A172 (cell line): Measurements from ENCODE around the gene FCHSD2. TPM values are rescaled to one million over a fixed set of nuclear protein-coding genes. Genes with fewer than 3 reads are reported as not detected.
"Not testable (repeated sequence)": the region's sequence is repeated elsewhere in the genome, so short reads cannot be mapped to it uniquely, and the experiment has no call there.

Experiments
- DNase-seq: peaks from one replicate; pipeline ENCODE4 v3.0.0-alpha.2; 2015; ENCODE audit warnings: low spot score
- total RNA-seq: library from RNA; depleted of rRNA; stranded (reverse); fragments of >200 nt; shearing (Covaris generic); gene quantifications from 2 replicates; pipeline ENCODE4 v1.2.3, GENCODE V29; 2014

Gene FCHSD2
- total RNA-seq, 1 experiment from 2014 or later = 8.7 TPM

DNA sequence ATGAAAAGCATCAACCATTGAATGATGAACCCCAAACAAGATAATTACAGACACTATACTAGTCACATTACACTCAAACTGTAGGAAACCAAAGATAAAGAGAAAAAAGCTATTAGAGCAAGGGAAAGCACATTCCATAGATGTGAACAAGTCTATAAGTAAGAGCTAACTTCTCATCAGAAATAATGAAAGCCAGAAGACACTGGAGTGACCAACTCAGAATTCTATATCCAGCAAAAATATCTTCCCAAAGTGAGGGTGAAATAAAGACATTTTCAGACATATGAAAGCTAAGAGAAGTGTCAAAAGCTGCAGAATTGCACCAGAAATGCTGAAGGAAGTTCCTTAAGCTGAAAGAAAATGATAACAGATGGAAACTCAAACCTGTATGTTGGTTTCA, 17.3 kb downstream of the FCHSD2 start:
- DNase-seq = no peak

DNA sequence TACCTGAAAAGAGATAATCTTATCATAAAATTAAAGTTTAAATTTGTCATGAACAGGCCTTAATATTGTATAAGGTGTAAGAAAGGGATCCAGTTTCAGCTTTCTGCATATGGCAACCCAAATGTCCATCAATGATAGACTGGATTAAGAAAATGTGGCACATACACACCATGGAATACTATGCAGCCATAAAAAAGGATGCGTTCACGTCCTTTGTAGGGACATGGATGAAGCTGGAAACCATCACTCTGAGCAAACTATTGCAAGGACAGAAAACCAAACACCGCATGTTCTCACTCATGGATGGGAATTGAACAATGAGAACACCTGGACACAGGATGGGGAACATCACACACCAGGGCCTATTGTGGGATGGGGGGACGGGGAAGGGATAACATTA, 18.2 kb downstream of the FCHSD2 start:
- DNase-seq = not testable (repeated sequence)

DNA sequence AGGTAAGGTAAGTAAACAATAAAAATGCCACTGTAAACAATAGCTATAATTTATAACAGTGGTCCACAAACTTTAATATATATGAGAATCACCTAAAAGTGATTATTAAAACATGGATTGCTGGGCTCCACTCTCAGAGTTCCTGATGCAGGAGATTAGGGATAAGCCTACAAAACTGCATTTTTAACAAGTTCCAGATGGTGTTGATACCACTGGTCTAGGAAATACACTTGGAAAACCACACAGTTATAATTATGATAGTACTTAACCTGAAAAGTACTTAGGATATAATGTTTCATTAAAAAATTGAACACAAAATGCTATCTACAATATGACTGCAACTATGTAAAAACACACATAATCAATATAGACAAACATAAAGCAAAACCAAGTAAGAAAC, 20.4 kb downstream of the FCHSD2 start:
- no peak for DNase-seq

DNA sequence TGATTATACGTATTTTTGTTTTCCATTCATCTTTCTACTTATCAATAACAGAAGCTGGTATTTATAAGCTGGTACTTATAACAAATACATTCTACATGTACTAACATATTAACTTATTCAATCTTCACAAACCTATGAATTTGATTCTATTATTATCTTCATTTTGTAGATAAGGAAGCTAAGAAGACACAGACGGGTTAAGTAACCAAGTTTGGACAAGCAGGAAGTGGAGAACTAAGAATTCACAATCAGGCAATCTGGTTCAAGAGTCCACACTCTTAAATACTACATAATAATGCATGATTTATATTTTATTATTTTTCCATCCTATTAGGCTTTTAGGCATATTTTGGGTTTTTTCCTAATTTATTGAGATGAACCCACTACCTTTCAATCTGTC, 25.0 kb downstream of the FCHSD2 start:
- DNase-seq = no peak

DNA sequence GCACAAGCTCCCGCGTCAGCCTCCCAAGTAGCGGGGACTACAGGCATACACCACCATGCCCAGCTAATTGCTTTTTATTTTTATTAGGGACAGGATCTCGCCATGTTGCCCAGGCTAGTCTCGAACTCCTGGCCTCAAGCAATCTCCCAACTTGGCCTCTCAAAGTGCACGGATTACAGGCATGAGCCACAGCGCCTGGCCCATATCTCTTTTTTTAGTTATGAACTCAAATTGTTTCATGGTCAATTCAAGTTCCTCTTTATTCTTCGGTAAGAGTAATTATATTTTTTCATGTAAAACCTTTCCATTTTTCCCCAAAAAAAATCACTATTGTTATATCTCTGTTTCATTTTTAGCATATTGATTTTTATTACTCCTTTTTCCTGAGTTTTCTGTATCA, 25.5 kb downstream of the FCHSD2 start:
- no peak for DNase-seq

DNA sequence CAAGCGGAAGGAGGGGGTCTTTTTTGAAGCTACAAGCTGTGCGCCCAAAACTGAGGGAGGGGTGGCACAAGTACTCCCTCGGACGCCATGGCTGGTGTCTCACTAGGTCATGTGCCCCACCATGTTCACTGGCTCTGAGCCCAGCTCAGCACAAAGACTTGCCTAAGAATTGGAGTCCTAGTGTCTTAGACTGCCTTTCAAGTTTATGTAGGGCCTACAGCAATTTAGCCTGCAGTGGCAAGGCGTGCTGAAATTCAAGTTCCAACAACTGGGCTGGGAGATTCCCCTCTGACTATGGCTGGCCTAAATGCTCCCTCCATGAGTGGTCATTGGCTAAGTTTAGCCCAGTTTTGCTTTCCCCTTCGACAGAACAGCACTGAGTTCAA, 27.3 kb downstream of the FCHSD2 start:
- DNase-seq = no peak

DNA sequence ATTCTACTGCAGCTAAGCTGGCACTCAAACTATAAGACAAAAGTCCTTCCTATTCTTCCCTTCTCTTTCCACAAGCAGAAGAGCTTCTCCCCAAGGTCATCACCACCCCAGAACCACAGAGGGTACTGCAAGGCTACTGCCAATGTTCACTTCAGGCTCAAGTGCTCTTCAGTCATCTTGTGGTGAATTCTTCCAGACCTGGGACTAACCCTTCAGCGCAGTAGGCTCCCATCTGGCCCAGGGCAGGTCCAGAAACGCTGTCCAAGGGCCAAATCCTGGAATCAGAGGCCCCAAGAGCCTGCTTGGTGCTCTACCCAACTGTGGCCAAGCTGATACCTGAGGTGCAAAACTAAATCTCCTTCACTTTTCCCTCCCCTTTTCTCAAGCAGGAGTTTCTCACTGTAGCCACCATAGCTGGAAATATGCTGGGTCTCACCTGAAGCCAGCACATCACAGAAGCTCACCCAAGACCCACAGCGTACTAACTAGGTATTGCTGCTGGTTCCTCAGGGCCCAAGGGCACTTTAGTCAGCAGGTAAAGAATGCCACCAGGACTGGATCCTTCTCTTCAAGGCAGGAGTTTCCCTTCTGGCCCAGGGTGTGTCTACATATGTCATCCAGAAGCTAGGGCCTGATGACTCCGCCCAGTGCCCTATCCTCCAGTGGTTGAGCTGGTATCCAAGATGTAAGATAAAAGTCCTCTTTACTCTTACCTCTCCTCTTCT, 27.8 kb downstream of the FCHSD2 start:
- no peak for DNase-seq

DNA sequence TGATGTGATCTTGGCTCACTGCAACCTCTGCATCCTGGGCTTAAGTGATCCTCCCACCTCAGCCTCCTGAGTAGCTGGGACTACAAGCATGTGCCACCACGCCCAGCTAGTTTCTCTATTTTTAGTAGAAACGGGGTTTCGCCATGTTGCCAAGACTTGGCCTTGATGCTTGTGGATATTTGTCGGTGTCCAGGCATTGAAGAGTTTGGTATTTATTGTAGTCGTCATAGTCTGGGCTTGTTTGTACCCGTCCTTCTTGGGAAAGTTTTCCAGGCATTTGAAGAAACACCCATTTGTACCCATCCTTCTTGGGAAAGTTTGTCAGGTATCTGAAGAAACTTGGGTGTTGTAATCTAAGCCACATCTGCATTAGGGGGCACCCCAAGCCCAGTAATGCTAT, 28.7 kb downstream of the FCHSD2 start:
- no peak for DNase-seq

DNA sequence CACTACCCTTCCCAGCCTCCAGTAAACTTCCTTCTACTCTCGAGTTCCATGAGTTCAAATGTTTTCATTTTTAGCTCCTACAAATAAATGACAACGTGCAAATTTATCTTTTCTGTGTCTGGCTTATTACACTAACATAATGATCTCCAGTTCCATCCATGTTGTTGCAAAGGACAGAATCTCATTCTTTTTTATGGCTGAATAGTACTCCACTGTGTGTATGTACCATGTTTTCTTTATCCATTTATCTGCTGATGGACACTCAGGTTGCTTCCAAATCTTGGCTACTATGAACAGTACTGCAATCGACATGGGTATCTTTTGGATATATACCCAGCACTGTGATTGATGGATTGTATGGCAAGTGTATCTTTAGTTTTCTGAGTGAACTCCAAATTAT, 34.5 kb downstream of the FCHSD2 start:
- no peak for DNase-seq

DNA sequence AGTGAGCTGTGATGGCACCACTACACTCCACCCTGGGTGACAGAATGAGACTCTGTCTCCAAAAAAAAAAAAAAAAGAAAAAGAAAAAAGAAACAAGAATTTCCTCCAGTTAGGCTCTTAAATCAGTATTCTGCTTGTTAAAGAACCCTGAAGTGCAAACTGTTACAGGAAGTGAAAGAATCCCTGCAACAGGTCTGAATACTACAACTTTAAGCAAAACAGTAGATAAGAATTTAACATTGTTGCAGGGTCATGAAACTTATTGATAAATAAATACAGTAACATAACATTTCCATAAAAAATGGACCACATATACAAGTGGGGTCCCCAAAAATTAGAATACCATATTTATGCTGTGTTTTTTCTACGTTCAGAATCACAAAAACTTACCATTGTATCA, 35.8 kb downstream of the FCHSD2 start:
- DNase-seq = no peak

DNA sequence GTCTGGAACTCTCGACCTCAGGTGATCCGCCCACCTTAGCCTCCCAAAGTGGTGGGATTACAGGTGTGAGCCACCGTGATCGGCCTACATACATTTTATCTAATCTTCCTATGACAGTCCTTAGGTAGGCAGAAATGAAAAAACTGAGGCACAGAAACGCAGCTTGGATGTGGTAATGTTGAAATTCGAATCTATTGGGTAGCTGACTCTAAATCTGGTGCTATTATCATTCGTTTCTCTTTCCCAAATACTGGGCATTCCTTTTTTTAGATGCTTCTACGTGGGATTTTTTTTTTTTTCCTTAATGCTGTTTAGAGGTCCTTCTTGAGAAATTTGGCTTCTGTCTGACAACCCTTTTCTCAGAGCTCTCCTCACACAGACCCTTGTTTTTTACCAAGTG, 41.5 kb downstream of the FCHSD2 start:
- no peak for DNase-seq

DNA sequence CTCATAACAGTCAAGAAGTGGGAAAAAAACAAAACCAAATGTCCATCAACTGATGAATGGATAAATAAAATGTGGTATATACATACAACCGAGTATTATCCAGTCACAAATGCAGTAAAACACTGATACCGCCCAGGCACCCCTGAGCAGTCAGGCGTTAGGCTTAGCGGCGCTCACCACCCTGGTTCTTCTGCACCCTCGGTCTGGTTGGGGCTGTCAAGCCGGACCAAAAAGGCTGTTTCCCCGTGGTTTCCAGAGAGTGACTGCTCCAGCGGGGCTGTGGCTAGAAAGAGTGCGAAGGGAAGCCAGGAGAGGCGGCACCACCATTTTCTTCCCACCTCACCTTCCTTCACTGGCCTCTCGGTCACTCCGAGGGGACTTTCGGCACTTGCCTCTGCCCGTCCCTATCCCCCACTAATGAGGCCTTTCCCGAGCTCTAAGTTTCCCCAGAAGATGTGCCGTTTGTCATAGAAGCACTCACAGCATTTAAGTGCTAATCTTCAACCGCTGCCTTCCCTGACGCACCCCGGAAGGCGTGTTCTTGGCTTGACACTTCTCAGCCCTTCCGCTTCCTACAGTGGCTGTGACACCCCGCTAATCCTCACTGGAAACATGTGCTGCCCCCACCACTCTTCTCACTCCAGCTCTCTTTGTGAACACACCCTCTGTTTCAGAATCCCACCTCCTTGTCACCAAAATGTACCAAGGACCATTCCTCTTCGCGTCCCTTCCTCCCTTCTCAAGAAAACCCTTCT, 42.4 kb downstream of the FCHSD2 start:
- no peak for DNase-seq

DNA sequence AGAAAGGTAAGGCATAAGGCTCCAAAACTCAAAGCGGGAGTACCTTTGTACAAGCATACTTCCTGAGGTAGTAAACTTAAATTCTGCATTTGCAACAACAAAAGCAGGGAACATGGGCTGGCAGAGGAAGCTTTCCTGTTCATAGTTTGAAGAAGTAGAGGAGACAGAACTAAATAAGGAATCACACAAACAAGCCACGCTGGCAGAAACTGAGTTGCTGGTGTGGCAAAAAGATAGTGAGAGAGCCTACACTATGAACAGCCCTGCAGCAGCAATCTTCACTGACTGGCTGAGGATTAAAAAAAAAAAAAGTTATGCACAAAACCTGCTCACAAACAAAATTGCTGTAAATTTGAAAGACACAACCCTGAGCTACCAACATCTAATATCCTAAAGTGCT, 46.5 kb downstream of the FCHSD2 start:
- DNase-seq = no peak

DNA sequence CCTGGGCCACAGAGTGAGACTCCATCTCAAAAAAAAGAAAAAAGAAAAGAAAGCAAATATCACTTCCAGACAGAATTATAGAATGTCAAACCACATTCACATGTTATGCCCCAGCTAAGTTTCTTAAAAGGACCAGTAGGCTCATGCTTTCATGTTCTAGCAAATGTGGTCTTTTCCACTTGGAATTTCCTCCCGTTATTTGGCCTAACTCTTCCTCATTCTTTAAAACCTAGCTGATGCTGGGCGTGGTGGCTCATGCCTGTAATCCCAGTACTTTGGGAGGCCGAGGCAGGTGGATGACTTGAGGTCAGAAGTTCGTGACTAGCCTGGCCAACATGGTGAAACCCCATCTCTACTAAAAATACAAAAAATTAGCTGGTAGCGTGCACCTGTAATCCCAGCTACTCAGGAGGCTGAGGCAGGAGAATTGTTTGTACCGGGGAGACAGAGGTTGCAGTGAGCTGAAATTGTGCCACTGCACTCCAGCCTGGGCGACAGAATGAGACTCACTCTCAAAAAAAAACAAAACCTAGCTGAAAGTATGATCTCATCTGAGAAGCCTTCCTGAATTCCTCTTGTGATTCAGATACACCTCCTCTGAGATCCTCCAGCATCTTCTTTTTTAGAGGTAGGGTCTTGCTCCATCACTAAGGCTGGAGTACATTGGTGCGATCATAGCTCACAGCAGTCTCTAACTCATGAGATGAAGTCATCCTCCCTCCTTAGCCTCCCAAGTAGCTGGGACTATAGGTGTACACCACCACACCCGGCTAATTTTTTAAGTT, 50.4 kb downstream of the FCHSD2 start:
- DNase-seq = no peak

DNA sequence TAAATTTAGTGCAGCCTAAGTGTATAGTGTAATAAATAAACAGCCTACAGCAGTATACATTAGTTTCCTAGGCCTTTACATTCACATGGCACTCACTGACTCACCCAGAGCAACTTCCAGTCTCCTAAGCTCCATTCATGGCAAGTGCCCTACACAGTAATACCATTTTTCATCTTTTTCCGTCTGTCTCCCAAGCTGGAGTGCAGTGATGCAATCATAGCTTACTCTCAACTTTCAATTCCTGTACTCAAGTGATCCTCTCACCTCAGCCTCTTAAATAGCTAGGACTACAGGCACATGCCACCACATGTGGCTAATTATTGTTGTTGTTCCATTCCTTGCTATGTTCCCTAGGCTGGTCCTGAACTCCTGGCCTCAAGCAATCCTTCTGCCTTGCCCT, 54.4 kb downstream of the FCHSD2 start:
- DNase-seq = no peak

DNA sequence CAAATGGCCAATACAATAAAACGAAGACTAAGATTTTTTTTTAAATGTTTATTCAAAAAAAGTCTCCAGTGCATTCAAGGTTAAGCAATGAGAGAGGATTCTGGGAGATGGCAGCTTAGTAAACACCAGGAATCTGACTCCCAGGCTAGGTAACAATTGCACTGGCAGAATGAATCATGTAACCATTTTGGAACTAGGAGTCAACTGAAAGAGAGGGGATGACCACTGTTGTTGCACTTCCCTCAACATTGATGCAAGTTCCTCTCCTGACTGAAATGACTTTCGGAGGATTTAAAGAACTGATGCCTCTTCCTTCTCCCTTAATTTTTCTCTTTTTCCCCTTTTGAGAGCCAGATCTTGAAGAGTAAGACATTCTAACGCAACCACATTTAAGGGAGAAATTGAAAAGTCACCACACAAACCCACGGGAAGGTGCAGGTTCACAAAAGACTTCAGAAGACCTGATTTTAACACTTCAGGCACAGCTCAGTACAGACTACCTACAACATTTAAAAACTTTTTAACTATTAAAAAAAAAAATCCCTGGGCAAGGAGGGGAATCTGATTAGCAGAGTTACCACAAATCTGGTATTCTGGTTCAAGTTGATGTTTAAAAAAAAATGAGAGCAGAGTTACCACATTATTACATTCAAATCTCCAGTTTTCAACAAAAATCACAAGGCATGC, 56.8 kb downstream of the FCHSD2 start:
- DNase-seq = no peak

DNA sequence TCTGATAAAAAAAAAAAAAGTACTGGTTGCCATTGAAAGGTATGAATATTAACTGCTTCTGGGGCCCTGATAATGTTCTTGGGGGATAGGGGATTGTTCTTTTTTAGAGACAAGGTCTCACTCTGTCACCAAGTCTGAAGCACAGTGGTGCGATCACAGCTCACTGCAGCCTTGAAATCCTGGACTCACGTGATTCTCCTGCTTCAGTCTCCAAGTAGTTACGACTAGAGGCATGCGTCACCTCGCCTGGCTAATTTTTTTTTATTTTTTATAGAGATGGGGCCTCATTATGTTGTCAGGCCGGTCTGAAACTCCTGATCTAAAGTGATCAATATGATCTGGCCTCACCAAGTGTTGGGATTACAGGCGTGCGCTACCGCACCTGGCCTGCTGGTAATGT, 63.5 kb downstream of the FCHSD2 start:
- no peak for DNase-seq

DNA sequence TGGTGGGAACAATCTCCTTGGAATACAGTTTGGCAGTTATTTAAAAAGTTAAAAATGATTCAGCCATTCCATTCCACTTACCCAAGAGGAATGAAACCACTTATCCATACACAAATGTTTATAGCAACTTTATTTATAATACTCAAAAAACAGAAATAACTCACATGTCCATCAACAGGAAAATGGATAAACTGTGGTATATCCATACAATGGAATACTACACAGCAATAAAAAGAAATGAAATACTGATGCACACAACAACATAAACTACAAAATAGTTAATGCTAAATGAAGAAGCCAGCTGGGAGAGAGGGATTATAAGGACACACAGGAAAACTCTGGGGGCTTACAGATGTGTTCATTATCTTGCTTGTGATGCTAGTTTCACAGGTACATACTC, 64.7 kb downstream of the FCHSD2 start:
- no peak for DNase-seq

DNA sequence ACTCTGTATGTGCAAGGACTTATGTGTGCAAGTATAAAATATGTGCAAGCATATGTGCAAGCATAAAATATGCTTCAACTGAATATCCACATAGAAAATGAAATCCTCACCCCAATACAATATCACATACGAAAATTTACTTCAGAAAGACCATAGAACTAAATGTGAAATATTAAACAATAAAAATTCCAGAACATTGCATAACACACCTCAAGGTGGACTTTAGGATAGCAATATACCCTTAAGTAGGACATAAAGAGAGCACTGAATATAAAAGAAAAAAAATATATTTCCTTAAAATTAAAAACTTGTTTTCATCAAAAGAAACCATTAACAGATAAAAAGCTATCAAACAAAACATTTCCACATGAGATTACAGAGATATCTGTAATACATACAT, 67.8 kb downstream of the FCHSD2 start:
- no peak for DNase-seq

DNA sequence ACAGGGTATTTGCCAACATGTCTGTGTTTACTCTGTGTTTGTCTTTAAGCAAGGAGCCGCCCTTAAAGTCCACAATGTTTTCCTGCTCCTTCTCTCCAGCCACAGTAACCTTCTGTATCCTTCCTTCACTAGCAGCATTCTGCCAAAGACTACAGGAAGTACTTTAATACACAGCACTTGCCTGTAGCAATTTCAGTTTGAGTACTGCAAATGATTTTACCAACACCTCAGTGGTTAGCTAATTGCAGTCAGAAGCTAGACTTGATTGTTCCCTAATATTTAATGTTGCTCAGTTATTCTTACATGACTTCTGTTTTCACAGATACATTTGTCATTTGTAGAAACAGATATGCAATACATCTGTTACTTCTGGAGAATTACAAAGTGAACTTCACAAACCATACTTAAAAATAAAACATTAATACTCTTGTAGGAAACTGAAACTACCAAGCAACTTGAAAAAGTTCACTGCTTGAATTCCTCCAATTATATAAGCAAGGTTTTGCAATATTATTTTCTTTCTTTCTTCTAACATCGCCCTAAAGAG, 69.1 kb downstream of the FCHSD2 start:
- peak; percentile 14 for DNase-seq

DNA sequence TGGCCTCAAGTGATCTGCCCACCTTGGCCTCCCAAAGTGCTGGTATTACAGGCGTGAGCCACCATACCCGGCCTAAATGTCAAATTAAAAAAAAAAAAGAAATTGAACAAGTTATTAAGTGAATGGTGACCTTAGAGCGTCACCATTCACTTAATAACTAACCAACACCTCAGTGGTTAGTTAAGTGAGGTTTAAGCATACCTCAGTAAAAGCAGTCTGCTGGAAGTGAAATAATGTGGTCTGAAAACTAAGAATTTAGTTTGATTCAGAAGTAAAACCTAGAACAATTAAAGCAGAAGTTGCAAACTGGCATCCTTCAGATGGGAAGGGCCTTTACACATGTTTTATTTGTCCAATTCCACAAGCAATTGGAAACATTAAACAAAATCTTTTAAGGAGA, 71.5 kb downstream of the FCHSD2 start:
- no peak for DNase-seq

DNA sequence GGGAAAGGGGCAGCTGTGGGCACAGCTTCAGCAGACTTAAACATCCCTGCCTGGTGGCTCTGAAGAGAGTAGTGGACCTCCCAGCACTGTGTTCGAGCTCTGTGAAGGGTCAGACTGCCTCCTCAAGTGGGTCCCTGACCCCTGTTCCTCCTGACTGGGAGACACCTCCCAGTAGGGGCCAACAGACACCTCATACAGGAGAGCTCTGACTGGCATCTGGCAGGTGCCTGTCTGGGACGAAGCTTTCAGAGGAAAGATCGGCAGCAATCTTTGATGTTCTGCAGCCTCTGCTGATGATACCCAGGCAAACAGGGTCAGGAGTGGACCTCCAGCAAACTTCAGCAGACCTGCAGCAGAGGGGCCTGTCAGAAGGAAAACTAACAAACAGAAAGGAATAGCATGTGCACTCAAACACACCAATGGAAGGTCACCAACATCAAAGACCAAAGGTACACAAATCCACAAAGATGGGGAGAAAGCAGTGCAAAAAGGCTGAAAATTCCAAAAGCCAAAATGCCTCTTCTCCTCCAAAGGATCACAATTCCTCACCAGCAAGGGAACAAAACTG, 80.2 kb downstream of the FCHSD2 start:
- not testable (repeated sequence) for DNase-seq
